GM12801 (cell line): Measurements from ENCODE around the gene SCFD2.

Experiments used
- CTCF ChIP-seq: IDR thresholded peaks from one replicate; pipeline ENCODE4 v1.5.1; 2011; ENCODE audit warnings: control low read depth; ENCODE audit not compliant: insufficient read length; ENCODE audit errors: extremely low read depth

SCFD2 gene

GRCh38 chr4:53221832-53222480 lies 143.9 kb downstream of the SCFD2 start:
- TF ChIP-seq CTCF = no peak

- no peak for TF ChIP-seq CTCF
Observed at GRCh38 chr4:53208753-53209152, 157.1 kb downstream of the SCFD2 start.

- no peak for TF ChIP-seq CTCF
Observed at GRCh38 chr4:53205970-53206369, 159.9 kb downstream of the SCFD2 start.

GRCh38 chr4:53199356-53199755 lies 166.5 kb downstream of the SCFD2 start:
- TF ChIP-seq CTCF = no peak

GRCh38 chr4:53197772-53198142 lies 168.1 kb downstream of the SCFD2 start:
- TF ChIP-seq CTCF = no peak

- TF ChIP-seq CTCF = no peak
Observed at GRCh38 chr4:53196882-53197771, 168.7 kb downstream of the SCFD2 start.

GRCh38 chr4:53195815-53196661 lies 169.8 kb downstream of the SCFD2 start:
- no peak for TF ChIP-seq CTCF
